GM12892 (cell line): ENCODE results near the gene ACACB.

Experiments used
- POLR2A ChIP-seq: IDR thresholded peaks from 2 replicates; pipeline ENCODE4 v1.6.1; 2011; ENCODE audit warnings: low read depth, low read length, control low read depth
- TAF1 ChIP-seq: IDR thresholded peaks from 2 replicates; pipeline ENCODE4 v1.6.1; 2011; ENCODE audit warnings: low read depth, mild to moderate bottlenecking, control low read depth, low read length, borderline replicate concordance

DNA sequence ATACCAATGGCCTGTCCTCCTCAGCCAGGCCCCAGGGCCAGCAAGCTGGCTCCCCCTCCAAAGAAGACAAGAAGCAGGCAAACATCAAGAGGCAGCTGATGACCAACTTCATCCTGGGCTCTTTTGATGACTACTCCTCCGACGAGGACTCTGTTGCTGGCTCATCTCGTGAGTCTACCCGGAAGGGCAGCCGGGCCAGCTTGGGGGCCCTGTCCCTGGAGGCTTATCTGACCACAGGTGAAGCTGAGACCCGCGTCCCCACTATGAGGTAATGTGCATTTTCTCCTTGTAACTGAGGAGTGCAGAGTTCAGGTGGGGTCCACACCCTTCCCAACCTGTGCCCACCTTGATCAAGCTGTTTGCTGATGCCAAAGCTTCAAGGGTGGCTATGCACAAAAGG lies 23.4 kb downstream of the ACACB start:
- no peak for TF ChIP-seq POLR2A
- no peak for TF ChIP-seq TAF1
